Measurements from ENCODE around the gene DAPK1.
"Not testable (repeated sequence)": the region's sequence is repeated elsewhere in the genome, so short reads cannot be mapped to it uniquely, and the experiment has no call there.

The DAPK1 gene

DNA sequence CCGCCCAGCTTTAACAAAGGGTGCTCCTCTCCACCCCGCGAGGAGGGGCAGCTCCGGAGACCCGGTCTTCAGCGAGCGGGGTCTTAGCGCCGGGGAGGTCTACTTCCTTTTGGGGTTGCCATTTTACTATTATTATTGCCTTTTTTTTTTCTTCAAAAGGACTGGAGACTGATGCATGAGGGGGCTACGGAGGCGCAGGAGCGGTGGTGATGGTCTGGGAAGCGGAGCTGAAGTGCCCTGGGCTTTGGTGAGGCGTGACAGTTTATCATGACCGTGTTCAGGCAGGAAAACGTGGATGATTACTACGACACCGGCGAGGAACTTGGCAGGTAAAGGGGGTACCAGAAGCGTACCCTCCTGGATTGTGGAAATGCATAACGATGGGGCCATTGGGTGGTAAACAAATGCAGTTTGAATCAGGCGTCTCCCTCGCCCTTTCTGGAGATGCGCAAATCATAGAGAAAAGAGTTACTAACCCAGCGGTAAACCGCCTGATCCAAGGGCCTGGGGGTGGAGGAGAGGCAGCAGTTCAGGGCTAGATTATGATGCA, 1.2 kb downstream of the DAPK1 start:
- no peak for DNase-seq

DNA sequence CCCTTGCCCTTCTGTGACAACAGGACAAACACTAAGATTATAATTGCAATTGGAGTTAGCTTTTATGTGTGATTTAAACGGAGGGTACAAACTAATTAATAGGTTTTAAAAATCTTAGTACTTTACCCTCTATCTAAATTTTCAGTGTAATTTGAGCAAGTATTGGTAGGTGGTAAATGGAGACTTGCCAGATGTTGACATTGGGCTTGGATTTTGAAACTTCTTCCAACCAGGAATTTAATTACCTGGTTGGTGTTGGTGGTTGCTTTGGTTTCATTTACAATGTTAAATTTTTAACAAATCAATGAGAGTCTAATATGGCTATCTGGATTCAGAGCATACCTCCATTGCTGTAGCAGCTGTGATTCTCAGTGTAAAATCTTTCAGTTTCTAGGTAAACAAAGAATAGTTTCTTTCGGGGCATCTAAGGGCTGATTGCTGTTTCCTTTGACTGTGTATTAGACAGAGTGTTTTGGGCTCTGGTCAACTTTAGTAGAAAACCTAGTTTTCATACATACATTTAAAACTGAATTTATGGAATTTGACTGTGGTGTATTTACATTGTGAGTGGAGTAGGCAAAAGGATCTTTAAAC, 1.9 kb downstream of the DAPK1 start:
- no peak for DNase-seq

DNA sequence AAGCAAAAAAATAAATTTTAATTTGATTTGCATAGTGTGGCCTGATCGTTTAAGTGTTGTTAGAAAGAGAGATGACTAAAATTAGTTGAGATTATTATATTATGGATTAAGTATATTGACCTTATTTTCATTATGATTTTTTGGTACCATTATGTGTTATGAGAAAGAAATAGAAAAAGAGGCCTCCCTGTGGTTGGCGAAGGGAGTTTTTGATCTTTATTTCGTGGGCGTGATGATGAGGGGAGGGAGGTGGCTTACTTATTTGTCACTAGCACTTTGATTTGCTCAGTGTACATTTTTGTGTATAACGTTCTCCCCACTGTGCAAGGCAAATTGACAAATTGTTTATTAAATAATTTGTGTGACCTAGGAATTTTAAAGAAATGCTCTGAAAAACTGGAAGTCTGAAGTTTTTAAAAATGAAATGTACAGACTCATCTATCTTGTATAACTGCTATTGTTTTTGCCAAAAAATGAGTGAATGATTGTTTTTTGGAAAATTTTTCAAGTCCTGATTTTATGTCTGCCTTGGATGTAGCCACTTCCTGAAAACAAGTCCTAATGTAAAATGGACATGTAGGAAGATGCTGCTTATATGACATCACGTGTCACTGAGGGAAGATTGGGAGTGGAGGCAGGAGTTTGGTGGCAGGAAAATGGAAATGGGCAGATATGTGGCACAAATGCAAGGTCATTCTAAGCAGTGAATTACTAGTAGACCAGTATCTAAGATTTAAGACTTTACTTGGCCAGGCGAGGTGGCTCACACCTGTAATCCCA, 3.0 kb downstream of the DAPK1 start:
- DNase-seq, result no peak

DNA sequence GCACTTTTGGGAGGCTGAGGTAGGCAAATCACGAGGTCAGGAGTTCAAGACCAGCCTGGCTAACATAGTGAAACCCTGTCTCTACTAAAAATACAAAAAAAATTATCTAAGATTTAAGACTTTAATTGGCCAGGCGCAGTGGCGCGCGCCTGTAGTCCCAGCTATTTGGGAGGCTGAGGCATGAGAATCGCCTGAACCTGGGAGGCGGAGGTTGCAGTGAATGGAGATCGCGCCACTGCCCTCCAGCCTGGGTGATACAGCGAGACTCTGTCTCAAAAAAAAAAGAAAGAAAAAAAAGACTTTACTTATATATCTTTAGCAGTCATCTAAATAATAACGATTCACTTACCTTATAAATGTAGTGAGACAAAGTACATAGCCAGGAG, 3.6 kb downstream of the DAPK1 start:
- DNase-seq, result not testable (repeated sequence)

GRCh38 chr9:87501806-87502205, 4.1 kb downstream of the DAPK1 start:
- no peak for DNase-seq

DNA sequence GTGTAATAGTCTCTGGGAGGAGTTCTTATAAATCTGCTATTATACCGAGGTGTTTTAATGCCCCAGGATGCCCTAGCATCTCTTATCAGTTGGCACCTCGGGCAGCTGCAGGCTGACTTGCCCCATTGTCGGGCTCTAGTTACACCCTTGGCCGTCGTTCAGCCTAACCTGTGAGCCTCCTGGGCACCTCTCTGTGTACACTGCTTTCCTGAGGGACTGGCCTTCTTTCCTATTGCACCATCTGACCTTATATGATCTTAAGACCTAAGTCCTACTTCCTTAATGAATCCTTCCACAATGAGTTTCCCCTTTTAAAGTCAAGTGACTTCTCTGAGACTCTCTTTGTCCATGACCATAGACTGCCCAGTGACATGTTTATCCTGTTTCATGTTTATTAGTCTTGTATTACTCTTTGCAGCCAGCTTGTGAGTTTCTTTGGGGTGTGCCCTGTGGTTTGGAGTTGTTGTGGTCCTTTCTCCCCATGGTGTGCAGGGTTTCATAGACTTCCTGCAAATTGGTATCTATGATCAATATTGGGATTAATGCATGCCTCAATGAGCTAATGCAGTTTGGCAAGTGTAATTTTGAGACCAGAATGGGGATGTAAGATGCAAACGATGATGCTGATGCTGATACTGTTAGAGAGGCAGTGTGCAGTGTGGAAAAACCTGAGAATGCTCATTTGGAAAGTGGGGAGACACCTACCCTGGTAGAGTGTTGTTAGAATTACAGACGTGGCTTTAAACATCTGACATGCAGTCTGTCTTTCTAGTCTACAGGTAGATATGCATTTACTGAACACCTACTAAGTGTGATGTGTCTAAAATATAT, 4.9 kb downstream of the DAPK1 start:
- no peak for DNase-seq

DNA sequence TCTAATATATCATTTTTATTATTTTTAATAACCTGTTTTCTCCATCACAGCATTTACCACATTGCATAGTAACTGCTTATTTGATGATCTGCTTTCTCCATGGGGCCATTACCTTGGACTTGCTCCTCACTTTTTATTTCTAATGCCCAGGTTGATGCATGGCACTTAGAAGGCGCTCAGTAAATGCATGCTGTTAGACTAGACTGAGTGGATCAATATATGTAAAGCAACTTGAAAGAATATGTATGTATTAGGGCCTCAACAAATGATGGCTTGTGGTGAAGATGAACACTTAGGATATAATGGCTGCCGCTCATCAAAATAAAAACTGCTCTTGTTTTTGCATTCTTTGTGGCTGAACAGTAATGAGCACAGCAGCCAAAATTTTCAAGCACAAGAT, 5.8 kb downstream of the DAPK1 start:
- no peak for DNase-seq

DNA sequence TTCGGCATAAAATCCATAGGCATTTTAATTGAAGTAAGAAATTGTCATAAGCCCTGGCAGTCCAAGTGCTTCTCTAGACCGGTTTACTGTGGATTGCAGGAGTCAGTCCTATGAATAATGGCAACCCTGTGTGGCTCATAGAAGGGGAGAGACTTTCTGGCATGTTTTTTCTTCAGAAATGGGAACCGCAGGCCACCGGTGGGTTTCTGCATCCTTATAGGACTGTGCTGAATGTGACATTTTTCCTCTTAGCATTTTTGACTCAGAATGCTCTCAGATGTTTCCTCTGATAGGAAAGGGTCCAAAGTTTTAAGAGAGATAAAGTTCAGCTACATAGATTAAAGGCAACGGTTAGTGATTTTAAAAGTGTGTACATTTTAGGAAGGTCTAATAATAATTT, 6.3 kb downstream of the DAPK1 start:
- no peak for DNase-seq

- DNase-seq, result no peak
These were observed 7.3 kb downstream of the DAPK1 start for GRCh38 chr9:87504938-87505337.

DNA sequence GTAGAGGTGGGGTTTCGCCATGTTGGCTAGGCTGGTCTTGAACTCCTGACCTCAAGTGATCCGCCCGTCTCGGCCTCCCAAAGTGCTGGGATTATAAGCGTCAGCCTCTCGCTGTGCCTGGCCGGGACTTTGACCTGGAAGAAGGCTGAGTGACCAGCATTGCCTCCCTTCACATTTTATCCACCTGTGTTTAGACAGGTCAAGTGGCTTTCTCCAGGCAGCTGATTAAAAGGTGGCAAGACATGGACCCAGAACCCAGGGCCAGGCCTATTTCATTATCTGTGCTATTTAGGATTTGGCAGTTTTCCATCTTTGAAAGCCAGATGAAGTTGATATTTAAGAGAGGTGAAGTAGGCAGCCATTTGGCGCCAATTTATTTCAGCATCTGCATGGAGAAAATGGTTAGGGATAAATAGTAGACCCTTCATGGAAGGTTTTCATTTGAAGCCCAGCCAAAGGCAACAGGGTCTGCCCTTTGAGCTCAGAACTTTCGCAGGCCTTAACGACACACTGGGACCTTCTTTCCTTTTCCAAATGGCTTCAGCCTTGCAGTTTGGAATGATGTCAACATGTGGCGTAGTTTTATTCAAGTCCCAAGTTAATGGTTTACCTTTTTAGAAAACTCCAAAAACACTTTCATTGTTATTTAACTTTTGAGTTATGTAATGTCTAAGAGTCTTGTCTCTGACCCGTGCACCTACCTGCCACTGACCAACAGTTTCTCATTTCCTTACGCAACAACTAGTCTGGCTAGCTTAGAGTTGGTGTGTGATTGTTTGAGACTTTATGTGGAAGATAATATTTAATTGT, 8.4 kb downstream of the DAPK1 start:
- DNase-seq, result no peak

GRCh38 chr9:87507576-87507975, 9.9 kb downstream of the DAPK1 start:
- DNase-seq, result no peak

GRCh38 chr9:87510252-87510683, 12.6 kb downstream of the DAPK1 start:
- DNase-seq, result no peak

DNA sequence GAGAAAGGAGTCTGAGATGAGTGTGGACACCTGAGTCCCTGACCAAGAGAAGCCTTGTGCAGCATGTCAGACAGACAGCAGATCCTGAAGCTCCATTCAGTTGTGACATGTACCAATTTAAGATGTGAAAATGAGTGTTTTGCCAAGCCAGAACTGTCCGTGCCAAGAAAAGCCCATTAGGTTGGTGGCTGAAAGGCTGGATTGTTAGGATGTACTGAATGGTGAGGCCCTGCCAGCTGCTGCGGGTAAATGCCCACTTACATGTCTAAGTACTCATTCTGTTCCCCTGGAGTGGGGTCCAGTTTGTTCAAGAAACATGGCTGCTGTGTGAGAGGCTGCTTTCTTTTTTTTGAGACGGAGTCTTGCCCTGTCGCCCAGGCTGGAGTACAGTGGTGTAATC, 14.6 kb downstream of the DAPK1 start:
- no peak for DNase-seq

GRCh38 chr9:87513161-87513560, 15.5 kb downstream of the DAPK1 start:
- DNase-seq, result no peak

DNA sequence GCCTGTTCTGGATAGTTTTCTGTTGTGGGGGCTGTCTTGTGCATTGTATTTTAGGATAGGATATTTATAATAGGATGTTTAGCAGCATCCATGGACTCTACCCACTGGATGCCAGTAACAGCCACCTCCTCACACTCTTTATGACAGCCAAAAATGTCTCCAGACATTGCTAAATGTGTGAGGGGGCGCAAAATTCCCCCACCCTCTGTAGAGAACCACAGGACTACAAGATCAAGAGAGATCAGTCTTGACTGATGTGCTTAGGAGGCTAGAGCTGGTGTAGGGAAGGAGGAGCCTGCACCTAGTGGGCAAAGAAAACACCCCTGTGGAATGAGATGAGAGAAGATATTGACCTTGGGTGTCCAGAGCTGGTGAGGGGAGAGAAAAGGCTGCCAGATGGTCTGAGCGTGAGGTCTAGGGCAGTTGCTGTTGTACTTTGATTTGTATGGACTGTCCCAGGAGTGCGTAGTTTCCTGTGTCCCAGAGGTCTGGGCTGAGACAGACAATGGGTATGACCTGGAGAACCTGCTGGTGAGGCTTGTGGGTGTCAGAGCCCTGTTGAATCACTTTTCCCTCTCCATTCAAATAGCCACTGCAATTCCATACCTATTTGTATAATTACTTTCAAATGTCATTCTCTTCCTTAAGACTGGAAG, 16.3 kb downstream of the DAPK1 start:
- no peak for DNase-seq

GRCh38 chr9:87515006-87515405, 17.3 kb downstream of the DAPK1 start:
- no peak for DNase-seq

- no peak for DNase-seq
These were observed 18.0 kb downstream of the DAPK1 start for GRCh38 chr9:87515588-87516221.

DNA sequence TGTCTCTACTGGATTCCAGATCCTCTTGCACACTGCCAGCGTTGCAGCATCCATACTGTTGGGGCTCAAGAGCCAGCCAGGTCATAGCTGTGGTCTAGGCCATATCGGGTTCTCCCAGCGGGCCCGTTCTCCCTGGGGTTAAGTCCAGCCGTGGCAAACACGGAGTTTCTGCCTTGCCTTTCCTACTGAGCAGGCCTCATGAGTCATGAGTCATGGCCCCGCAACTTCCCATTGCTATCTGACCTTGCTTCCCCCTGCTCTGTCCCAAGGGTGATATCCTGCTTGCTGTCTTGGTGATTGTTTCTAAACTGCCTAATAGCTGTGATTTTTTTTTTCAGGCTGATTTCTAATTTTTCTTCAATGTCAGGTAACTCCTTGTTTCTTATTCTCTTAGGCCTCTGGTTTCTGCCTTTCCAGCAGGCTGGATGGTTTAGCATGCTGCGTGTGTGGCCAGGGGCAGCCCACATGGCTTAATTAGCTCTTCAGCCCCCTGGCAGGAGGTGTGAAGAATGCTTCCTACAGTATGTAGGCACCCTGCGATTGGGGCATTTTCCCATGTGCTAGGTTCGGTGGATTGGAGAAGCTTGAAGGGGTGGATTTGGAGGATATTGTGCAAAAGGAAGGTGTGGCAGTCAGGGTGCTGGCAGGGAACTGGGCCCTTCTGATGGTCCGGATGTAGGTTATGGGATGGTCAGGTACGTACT, 18.7 kb downstream of the DAPK1 start:
- no peak for DNase-seq

DNA sequence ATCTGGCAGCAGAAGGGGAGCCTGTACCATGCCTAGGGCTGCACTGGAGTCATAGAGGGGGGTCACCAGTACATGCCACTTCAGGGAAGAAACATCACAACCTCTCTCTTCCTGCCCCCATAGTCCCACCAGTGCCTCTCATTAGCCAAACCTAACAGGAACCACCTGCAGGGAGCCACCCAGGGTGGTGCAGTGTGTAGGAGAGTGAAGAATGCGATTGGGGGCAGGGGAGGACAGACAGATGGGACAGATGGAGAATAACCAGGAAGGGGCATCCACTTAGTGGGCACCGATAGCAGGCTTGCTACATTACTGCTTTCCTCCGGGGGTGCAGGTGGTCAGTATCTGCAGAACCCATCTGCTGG, 19.2 kb downstream of the DAPK1 start:
- no peak for DNase-seq

DNA sequence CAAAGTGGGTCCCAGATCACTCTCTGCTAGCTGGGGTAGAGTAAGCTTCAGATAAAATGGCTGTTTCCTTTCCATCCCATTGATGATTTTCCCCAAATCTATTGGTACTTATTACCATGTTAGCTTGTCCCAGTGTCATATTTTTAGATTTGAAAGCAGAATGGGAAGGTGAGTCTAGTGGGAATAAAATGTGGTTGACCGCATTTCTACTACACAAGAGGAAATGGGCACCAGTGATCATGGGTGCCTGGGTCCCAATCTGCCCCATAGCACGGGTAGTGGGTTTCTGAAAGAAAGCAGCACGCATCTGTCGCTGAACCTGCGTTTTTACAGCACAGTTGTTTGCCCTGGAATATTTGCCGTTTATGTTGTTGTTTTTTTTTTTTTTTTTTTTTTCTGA, 20.1 kb downstream of the DAPK1 start:
- DNase-seq, result no peak

- no peak for DNase-seq
These were observed 21.2 kb downstream of the DAPK1 start for GRCh38 chr9:87518702-87519335.
